Measurements from ENCODE around the gene RSPRY1.

- no peak for TF ChIP-seq GATA3 (IDR thresholded peaks at IDR 0.05; ENCODE audit: low read depth, low read length)
- no peak for TF ChIP-seq GATA2 (IDR thresholded peaks at IDR 0.05; ENCODE audit: low read depth, low read length)
Measured at GRCh38 chr16:57271867-57272495, 85.9 kb downstream of the RSPRY1 start.
